Lung (tissue), 16 donors: ENCODE measurements around the gene PNKP. TPM values are rescaled to one million over a fixed set of nuclear protein-coding genes. Genes with fewer than 3 reads are reported as not detected.
A peak's percentile ranks its signal among the peaks of the same experiment; 100 is the strongest.

Source experiments
- ATAC-seq: fragments of 200-7000 bp; cut with Tn5 transposase; one replicate; pipeline ENCODE4 v1.9.1; 2020; ENCODE audit warnings: moderate number of reproducible peaks; ENCODE audit not compliant: insufficient read depth, low FRiP score
- DNase-seq, 3 donors: peaks; one replicate each; pipeline ENCODE4 v3.0.0-alpha.2; 2013 to 2017
- H3K27ac ChIP-seq, 2 donors: one replicate each; pipeline ENCODE4 v1.5.1; 2013; ENCODE audit warnings: mild to moderate bottlenecking in 2 of 2, moderate library complexity in 2 of 2, control low read depth in 1 of 2, inconsistent platforms in 1 of 2, low read depth in 1 of 2, low read length in 1 of 2
- H3K27me3 ChIP-seq, 3 donors: one replicate each; pipeline ENCODE4 v1.5.1; 2013; ENCODE audit warnings: low read length in 2 of 3; ENCODE audit not compliant: control insufficient read depth in 3 of 3, insufficient read depth in 3 of 3
- H3K36me3 ChIP-seq, 4 donors: one replicate each; pipeline ENCODE4 v1.5.1; 2013; ENCODE audit warnings: low read length in 4 of 4, mild to moderate bottlenecking in 1 of 4, moderate library complexity in 1 of 4; ENCODE audit not compliant: control insufficient read depth in 4 of 4, insufficient read depth in 4 of 4
- H3K4me1 ChIP-seq, 5 donors: one replicate each; pipeline ENCODE4 v1.5.1; 2013; ENCODE audit warnings: low read length in 5 of 5, mild to moderate bottlenecking in 2 of 5, moderate library complexity in 1 of 5; ENCODE audit not compliant: control insufficient read depth in 5 of 5, insufficient read depth in 5 of 5
- H3K4me3 ChIP-seq: one replicate; pipeline ENCODE4 v1.5.1; 2013; ENCODE audit warnings: mild to moderate bottlenecking, control low read depth, moderate library complexity
- H3K9ac ChIP-seq, 2 donors: one replicate each; pipeline ENCODE4 v1.5.1; 2013; ENCODE audit warnings: low read length in 2 of 2, control low read depth in 1 of 2; ENCODE audit not compliant: insufficient read depth in 1 of 2
- H3K9me3 ChIP-seq, 4 donors: one replicate each; pipeline ENCODE4 v1.5.1; 2013; ENCODE audit warnings: low read length in 3 of 4, mild to moderate bottlenecking in 1 of 4, moderate library complexity in 1 of 4; ENCODE audit not compliant: control insufficient read depth in 4 of 4, insufficient read depth in 3 of 4
- CTCF ChIP-seq: IDR thresholded peaks from 2 replicates; pipeline ENCODE4 v1.5.1; 2012; ENCODE audit warnings: mild to moderate bottlenecking; ENCODE audit errors: control extremely low read depth, extremely low read depth
- WGBS, 2 donors: extraction: QIAGEN DNeasy Blood & Tissue Kit; methylation state at CpG; one replicate each; pipeline ENCODE4 v1.1.7; 2013; 5-methylcytosine and 5-hydroxymethylcytosine counted together
- long read RNA-seq, 5 donors: transcript quantifications; one replicate each; lab custom pipeline, GENCODE V29; 2026
- polyA plus RNA-seq, 2 donors: library from polyadenylated mRNA; stranded (reverse); fragments of 200-250 nt; gene quantifications; one replicate each; pipeline ENCODE4 v1.2.1, GENCODE V29; 2013
- total RNA-seq, 2 donors: library from RNA; depleted of rRNA in 1 of 2; stranded (reverse); fragments of >200 nt in 1 of 2; gene quantifications; one replicate each; pipeline ENCODE4 v1.2.1, GENCODE V29; 2014 to 2021
- donor health status: control.
- donor health status: control.
- donor health status: Bipolar disorder and iron deficiency.
- donor health status: healthy.
- donor health status: DM: yes; HTN: yes; CAD: no.

Gene PNKP
- total RNA-seq (100 to 1,000 TPM in 1 of 2 donors, 10 to 100 TPM in 1; 44.7 to 120 TPM), polyA plus RNA-seq (10 to 100 TPM; 53.3 to 75.1 TPM)
- long read RNA-seq, donor 1, partial matches to known transcripts = 0 of 10 reads
- long read RNA-seq, donor 1, other reads (novel, unspliced or antisense) = 0 of 10 reads
- long read RNA-seq, donor 2, partial matches to known transcripts = 0 of 5 reads
- long read RNA-seq, donor 2, other reads (novel, unspliced or antisense) = 0 of 5 reads
- long read RNA-seq, donor 3, partial matches to known transcripts = 11 of 19 reads
- long read RNA-seq, donor 3, other reads (novel, unspliced or antisense) = 0 of 19 reads
- long read RNA-seq, donor 4, partial matches to known transcripts = 0 of 2 reads
- long read RNA-seq, donor 4, other reads (novel, unspliced or antisense) = 0 of 2 reads
- long read RNA-seq, donor 5, partial matches to known transcripts = 0 of 11 reads
- long read RNA-seq, donor 5, other reads (novel, unspliced or antisense) = 0 of 11 reads

GRCh38 chr19:49866933-49867782 is at the start of gene PNKP:
Gene PNKP, minus strand, starts transcription at chr19:49867576. Its CDS starts 372 bp downstream, at chr19:49867204.
- DNase-seq = peak; percentile 93 to 96 (median 94)
- peak within 1 kb of the TSS; percentile 40 to 69 for H3K9ac ChIP-seq
- peak; percentile 77 for ATAC-seq
- no peaks in the 10 kb centered on the region for H3K9me3 ChIP-seq
- no peak for TF ChIP-seq CTCF
- no peaks in the 10 kb centered on the region for H3K27me3 ChIP-seq
- 0 to 1% methylated on average over 64 to 65 of the region's 65 CpGs for WGBS, 2 donors
- peak within 1 kb of the TSS; percentile 95 for H3K27ac ChIP-seq
- H3K4me1 ChIP-seq = peaks cover 3 to 43% (median 14%) of the 10 kb centered on the region in 5 donors
- H3K4me3 ChIP-seq = peak within 1 kb of the TSS; percentile 73
- H3K36me3 ChIP-seq = peaks cover 0 to 31% (median 18%) of the 10 kb centered on the region in 4 donors

GRCh38 chr19:49915271-49915670 is 47.9 kb upstream of the PNKP start:
- Histone ChIP-seq H3K9me3 (no peaks in the 10 kb centered on the region), H3K4me3 (no peak overlapping the region)

GRCh38 chr19:49913720-49914119 is 46.3 kb upstream of the PNKP start:
- peaks cover 10 to 43% (median 26%) of the 10 kb centered on the region in 4 donors for H3K36me3 ChIP-seq
- TF ChIP-seq CTCF = no peak
- no peak for ATAC-seq

More at GRCh38 chr19:49915271-49915670, 47.9 kb upstream of the PNKP start:
- Histone ChIP-seq H3K27ac (no peak overlapping the region), H3K4me1 (peaks cover 0 to 3% (median 0%) of the 10 kb centered on the region in 5 donors), H3K9ac (no peak overlapping the region), H3K27me3 (no peaks in the 10 kb centered on the region), H3K36me3 (peaks cover 3 to 37% (median 25%) of the 10 kb centered on the region in 4 donors)
- ATAC-seq = no peak
- no peak for DNase-seq
- TF ChIP-seq CTCF = no peak
- WGBS, 2 donors = 97 to 99% methylated on average over 6 of the region's 6 CpGs

More at GRCh38 chr19:49913720-49914119, 46.3 kb upstream of the PNKP start:
- no peaks in the 10 kb centered on the region for H3K27me3 ChIP-seq
- 90 to 94% methylated on average over 10 of the region's 10 CpGs for WGBS, 2 donors
- H3K9ac ChIP-seq = no peak overlapping the region
- peaks cover 0 to 3% (median 0%) of the 10 kb centered on the region in 5 donors for H3K4me1 ChIP-seq
- H3K4me3 ChIP-seq = no peak overlapping the region
- H3K27ac ChIP-seq = no peak overlapping the region
- no peak for DNase-seq
- H3K9me3 ChIP-seq = no peaks in the 10 kb centered on the region
